Measurements from ENCODE around the gene MUTYH. TPM values are rescaled to one million over a fixed set of nuclear protein-coding genes. Genes with fewer than 3 reads are reported as not detected.

The MUTYH gene
- total and polyA plus RNA-seq, 11 donors: 4.4 to 11.9 (median 7.0) TPM

GRCh38 chr1:45334308-45335245 is 5.7 kb downstream of the MUTYH start:
- H3K27me3 ChIP-seq: no peaks in the 10 kb centered on the region
- no peak overlapping the region for H3K4me3 ChIP-seq
- TF ChIP-seq CTCF (IDR thresholded peaks at IDR 0.05) (no peak), POLR2A (IDR thresholded peaks at IDR 0.05) (no peak)
- peaks cover 0 to 53% (median 42%) of the 10 kb centered on the region in 9 donors for H3K36me3 ChIP-seq
- intact Hi-C loops (cut with DNase I): loop anchor here in 1 of 10 donors (5.0 kb wide), 1 partner anchor 32 kb away; no protein-coding TSS in a partner anchor
- DNase-seq: peak in 4 of 5 donors; percentile 46 to 70 (median 62)
- ATAC-seq: peak in 3 of 4 donors; percentile 41 to 67 (median 60)
- no peaks in the 10 kb centered on the region for H3K9me3 ChIP-seq
- 65 to 76% (median 72%) methylated on average over 8 to 9 of the region's 9 CpGs for WGBS, 4 donors
- peak overlapping the region in 7 of 12 donors; percentile 8 to 51 (median 25) for H3K27ac ChIP-seq
- H3K4me1 ChIP-seq: peaks cover 0 to 20% (median 12%) of the 10 kb centered on the region in 12 donors

- DNase-seq (no peak), ATAC-seq (no peak)
- WGBS, 4 donors: 93 to 98% (median 96%) methylated on average over 7 to 10 of the region's 10 CpGs
- TF ChIP-seq CTCF (IDR thresholded peaks at IDR 0.05) (no peak), POLR2A (IDR thresholded peaks at IDR 0.05) (no peak)
- peaks cover 0 to 5% (median 0%) of the 10 kb centered on the region in 9 donors for H3K27me3 ChIP-seq
- H3K4me1 ChIP-seq: peaks cover 0 to 19% (median 7%) of the 10 kb centered on the region in 12 donors
- peaks cover 0 to 61% (median 45%) of the 10 kb centered on the region in 9 donors for H3K36me3 ChIP-seq
- intact Hi-C loops (cut with DNase I): no loop called here
- no peaks in the 10 kb centered on the region for H3K9me3 ChIP-seq
- no peak overlapping the region for H3K4me3 ChIP-seq
- no peak overlapping the region for H3K27ac ChIP-seq
Observed at GRCh38 chr1:45332346-45332720, 7.9 kb downstream of the MUTYH start.

GRCh38 chr1:45331436-45332345 is 8.5 kb downstream of the MUTYH start:
- intact Hi-C loops (cut with DNase I): no loop called here
- WGBS, 4 donors: 92 to 97% (median 95%) methylated on average over 10 to 18 of the region's 18 CpGs

More at GRCh38 chr1:45331436-45332345, 8.5 kb downstream of the MUTYH start:
- no peak for TF ChIP-seq POLR2A (IDR thresholded peaks at IDR 0.05)
- no peak for TF ChIP-seq CTCF (IDR thresholded peaks at IDR 0.05)
- no peak overlapping the region for H3K4me3 ChIP-seq
- no peak for DNase-seq
- no peaks in the 10 kb centered on the region for H3K9me3 ChIP-seq
- peaks cover 0 to 61% (median 45%) of the 10 kb centered on the region in 9 donors for H3K36me3 ChIP-seq
- peaks cover 0 to 25% (median 13%) of the 10 kb centered on the region in 12 donors for H3K4me1 ChIP-seq
- ATAC-seq: no peak
- peaks cover 0 to 6% (median 0%) of the 10 kb centered on the region in 9 donors for H3K27me3 ChIP-seq
- H3K27ac ChIP-seq: no peak overlapping the region
